Vagina (tissue), 2 donors: Measurements from ENCODE around the gene MT1B. TPM values are rescaled to one million over a fixed set of nuclear protein-coding genes. Genes with fewer than 3 reads are reported as not detected.

Source experiments
- DNase-seq, 2 donors: peaks; one replicate each; pipeline ENCODE4 v3.0.0-alpha.2; 2017; ENCODE audit errors: extremely low spot score in 2 of 2
- H3K27ac ChIP-seq: fragments of 200-600 bp; sonication (generic); one replicate; pipeline ENCODE4 v1.5.1; 2019
- H3K27me3 ChIP-seq: fragments of 200-600 bp; sonication (generic); one replicate; pipeline ENCODE4 v1.5.1; 2019
- H3K36me3 ChIP-seq, 2 donors: fragments of 200-600 bp; sonication (generic); one replicate each; pipeline ENCODE4 v1.5.1; 2017 to 2019
- H3K4me1 ChIP-seq: fragments of 200-600 bp; sonication (generic); one replicate; pipeline ENCODE4 v1.5.1; 2019
- H3K4me3 ChIP-seq, 2 donors: fragments of 200-600 bp; sonication (generic); 1 replicate in 1 of 2; 2 replicates in 1 of 2; pipeline ENCODE4 v1.5.1; 2016 to 2019
- H3K9me3 ChIP-seq: fragments of 200-600 bp; sonication (generic); one replicate; pipeline ENCODE4 v1.5.1; 2019
- POLR2A ChIP-seq, 2 donors: fragments of 450-650 bp; IDR thresholded peaks; one replicate each; pipeline ENCODE4 v1.6.1; 2017; ENCODE audit warnings: antibody characterized with exemption in 2 of 2, mild to moderate bottlenecking in 2 of 2, moderate library complexity in 2 of 2
- POLR2AphosphoS5 ChIP-seq, 2 donors: sonication (generic); formaldehyde crosslinking; IDR thresholded peaks; one replicate each; pipeline ENCODE4 v1.9.0; 2017; ENCODE audit warnings: antibody characterized with exemption in 2 of 2, mild to moderate bottlenecking in 2 of 2, low read depth in 1 of 2; ENCODE audit not compliant: insufficient read depth in 1 of 2
- intact Hi-C: fragments of 100-400 bp; cut with DNase I; formaldehyde crosslinking; loops from one replicate; pipeline ENCODE4 v1.15.1; 2023
- total RNA-seq: library from RNA; depleted of rRNA; stranded (reverse); fragments of >200 nt; gene quantifications from one replicate; pipeline ENCODE4 v1.2.3, GENCODE V29; 2016
- TF ChIP-seq, protein P1 (sequence below), 3 experiments: fragments of 450-650 bp in 2 of 3; fragments of 200-600 bp in 1 of 3; sonication (generic) in 1 of 3; IDR thresholded peaks; one replicate each; pipeline ENCODE4 v1.5.1; 2017 to 2019; ENCODE audit warnings: antibody characterized with exemption in 3 of 3, mild to moderate bottlenecking in 2 of 3, moderate library complexity in 2 of 3

MT1B gene
- total RNA-seq, 1 donor from 2014 or later, result not detected

GRCh38 chr16:56700631-56701030 lies 48.9 kb downstream of the MT1B start:
- DNase-seq, result peak in 1 of 2 donors; percentile 64
- no peak overlapping the region for H3K27ac ChIP-seq
- H3K4me3 ChIP-seq, result no peak overlapping the region
- H3K36me3 ChIP-seq, result no peaks in the 10 kb centered on the region
- intact Hi-C loops, result loop anchor here (5.0 to 10.0 kb wide), 2 partner anchors 98 to 186 kb away; no protein-coding TSS in a partner anchor
- no peaks in the 10 kb centered on the region for H3K9me3 ChIP-seq
- H3K27me3 ChIP-seq, result no peaks in the 10 kb centered on the region
- no peak for TF ChIP-seq POLR2A (IDR thresholded peaks at IDR 0.05)
- TF ChIP-seq, protein P1, sequence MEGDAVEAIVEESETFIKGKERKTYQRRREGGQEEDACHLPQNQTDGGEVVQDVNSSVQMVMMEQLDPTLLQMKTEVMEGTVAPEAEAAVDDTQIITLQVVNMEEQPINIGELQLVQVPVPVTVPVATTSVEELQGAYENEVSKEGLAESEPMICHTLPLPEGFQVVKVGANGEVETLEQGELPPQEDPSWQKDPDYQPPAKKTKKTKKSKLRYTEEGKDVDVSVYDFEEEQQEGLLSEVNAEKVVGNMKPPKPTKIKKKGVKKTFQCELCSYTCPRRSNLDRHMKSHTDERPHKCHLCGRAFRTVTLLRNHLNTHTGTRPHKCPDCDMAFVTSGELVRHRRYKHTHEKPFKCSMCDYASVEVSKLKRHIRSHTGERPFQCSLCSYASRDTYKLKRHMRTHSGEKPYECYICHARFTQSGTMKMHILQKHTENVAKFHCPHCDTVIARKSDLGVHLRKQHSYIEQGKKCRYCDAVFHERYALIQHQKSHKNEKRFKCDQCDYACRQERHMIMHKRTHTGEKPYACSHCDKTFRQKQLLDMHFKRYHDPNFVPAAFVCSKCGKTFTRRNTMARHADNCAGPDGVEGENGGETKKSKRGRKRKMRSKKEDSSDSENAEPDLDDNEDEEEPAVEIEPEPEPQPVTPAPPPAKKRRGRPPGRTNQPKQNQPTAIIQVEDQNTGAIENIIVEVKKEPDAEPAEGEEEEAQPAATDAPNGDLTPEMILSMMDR (IDR thresholded peaks at IDR 0.05), result no peak
- TF ChIP-seq POLR2AphosphoS5 (IDR thresholded peaks at IDR 0.05; ENCODE audit: insufficient read depth in 1 of 2, low read depth in 1 of 2), result no peak
- H3K4me1 ChIP-seq, result no peaks in the 10 kb centered on the region

GRCh38 chr16:56701534-56701933 lies 49.8 kb downstream of the MT1B start:
- Histone ChIP-seq H3K4me3 (no peak overlapping the region), H3K36me3 (no peaks in the 10 kb centered on the region), H3K4me1 (no peaks in the 10 kb centered on the region), H3K27me3 (no peaks in the 10 kb centered on the region), H3K27ac (no peak overlapping the region), H3K9me3 (no peaks in the 10 kb centered on the region)
- intact Hi-C loops, result loop anchor here (5.0 to 10.0 kb wide), 2 partner anchors 99 to 187 kb away; no protein-coding TSS in a partner anchor
- DNase-seq, result no peak
- TF ChIP-seq POLR2A (IDR thresholded peaks at IDR 0.05) (no peak), POLR2AphosphoS5 (IDR thresholded peaks at IDR 0.05; ENCODE audit: insufficient read depth in 1 of 2, low read depth in 1 of 2) (no peak)
- TF ChIP-seq, protein P1 (IDR thresholded peaks at IDR 0.05), result no peak

Other genes starting within 250 kb of the MT1B start
- 132 TPM for gene AMFR, start 226.3 kb upstream of the MT1B start, total RNA-seq
- 38.1 TPM for gene NUDT21, start 200.6 kb upstream of the MT1B start, total RNA-seq
- 14.5 TPM for gene OGFOD1, start 200.3 kb upstream of the MT1B start, total RNA-seq
- gene BBS2, start 131.9 kb upstream of the MT1B start, total RNA-seq, result 89.9 TPM
- gene MT4, start 86.8 kb upstream of the MT1B start, total RNA-seq, result 25.8 TPM
- 12.8 TPM for gene MT3, start 62.4 kb upstream of the MT1B start, total RNA-seq
- gene MT2A, start 43.3 kb upstream of the MT1B start, total RNA-seq, result 661 TPM
- 564 TPM for gene MT1E, start 26.1 kb upstream of the MT1B start, total RNA-seq
- 63.3 TPM for gene MT1M, start 19.2 kb upstream of the MT1B start, total RNA-seq
- gene MT1A, start 13.2 kb upstream of the MT1B start, total RNA-seq, result 110 TPM
- 16.0 TPM for gene MT1F, start 6.1 kb downstream of the MT1B start, total RNA-seq
- not detected for gene MT1G, start 16.2 kb downstream of the MT1B start, total RNA-seq
- gene MT1H, start 17.9 kb downstream of the MT1B start, total RNA-seq, result not detected
- 3,049 TPM for gene MT1X, start 30.6 kb downstream of the MT1B start, total RNA-seq
- gene NUP93, start 78.2 kb downstream of the MT1B start, total RNA-seq, result 43.7 TPM
- gene SLC12A3, start 213.3 kb downstream of the MT1B start, total RNA-seq, result not detected